NCI-H2107 treated with DMSO at 0.1 percent for 48 hours (cell line): ENCODE data around the gene TESK1.

Source experiments
- DNase-seq: peaks from one replicate; lab custom pipeline; 2025; ENCODE audit not compliant: unreplicated experiment; lab: John Stamatoyannopoulos, UW

TESK1 gene

GRCh38 chr9:35604578-35605350 is at the start of gene TESK1:
TESK1 (plus strand) TSS chr9:35605262; CDS start chr9:35605620, 358 bp downstream.
- DNase-seq: peak; percentile 45

GRCh38 chr9:35555881-35556280 is 49.2 kb upstream of the TESK1 start:
- DNase-seq: no peak

GRCh38 chr9:35556776-35557175 is 48.3 kb upstream of the TESK1 start:
- DNase-seq: no peak

GRCh38 chr9:35557320-35557719 is 47.7 kb upstream of the TESK1 start:
- no peak for DNase-seq

GRCh38 chr9:35558185-35558584 is 46.9 kb upstream of the TESK1 start:
- no peak for DNase-seq

- DNase-seq: no peak
These were observed 45.1 kb upstream of the TESK1 start for GRCh38 chr9:35559792-35560530.

GRCh38 chr9:35560625-35561337 is 44.3 kb upstream of the TESK1 start:
- no peak for DNase-seq

GRCh38 chr9:35561468-35562261 is 43.4 kb upstream of the TESK1 start:
- no peak for DNase-seq

- no peak for DNase-seq
These were observed 41.9 kb upstream of the TESK1 start for GRCh38 chr9:35562895-35563780.

GRCh38 chr9:35563791-35564197 is 41.3 kb upstream of the TESK1 start:
- no peak for DNase-seq

- no peak for DNase-seq
These were observed 40.4 kb upstream of the TESK1 start for GRCh38 chr9:35564658-35565061.

- DNase-seq: no peak
These were observed 38.6 kb upstream of the TESK1 start for GRCh38 chr9:35566417-35566816.

- no peak for DNase-seq
These were observed 36.9 kb upstream of the TESK1 start for GRCh38 chr9:35568196-35568595.

- no peak for DNase-seq
These were observed 35.9 kb upstream of the TESK1 start for GRCh38 chr9:35569206-35569605.

GRCh38 chr9:35570709-35571504 is 34.2 kb upstream of the TESK1 start:
- DNase-seq: no peak

GRCh38 chr9:35574578-35575122 is 30.4 kb upstream of the TESK1 start:
- no peak for DNase-seq

GRCh38 chr9:35575478-35575877 is 29.6 kb upstream of the TESK1 start:
- no peak for DNase-seq

GRCh38 chr9:35577486-35577885 is 27.6 kb upstream of the TESK1 start:
- no peak for DNase-seq

GRCh38 chr9:35579130-35579529 is 25.9 kb upstream of the TESK1 start:
- no peak for DNase-seq
